ENCODE results near the gene CORO7. TPM values are rescaled to one million over a fixed set of nuclear protein-coding genes. Genes with fewer than 3 reads are reported as not detected.

CORO7 gene
- total RNA-seq, 1 donor, result 9.9 TPM

DNA sequence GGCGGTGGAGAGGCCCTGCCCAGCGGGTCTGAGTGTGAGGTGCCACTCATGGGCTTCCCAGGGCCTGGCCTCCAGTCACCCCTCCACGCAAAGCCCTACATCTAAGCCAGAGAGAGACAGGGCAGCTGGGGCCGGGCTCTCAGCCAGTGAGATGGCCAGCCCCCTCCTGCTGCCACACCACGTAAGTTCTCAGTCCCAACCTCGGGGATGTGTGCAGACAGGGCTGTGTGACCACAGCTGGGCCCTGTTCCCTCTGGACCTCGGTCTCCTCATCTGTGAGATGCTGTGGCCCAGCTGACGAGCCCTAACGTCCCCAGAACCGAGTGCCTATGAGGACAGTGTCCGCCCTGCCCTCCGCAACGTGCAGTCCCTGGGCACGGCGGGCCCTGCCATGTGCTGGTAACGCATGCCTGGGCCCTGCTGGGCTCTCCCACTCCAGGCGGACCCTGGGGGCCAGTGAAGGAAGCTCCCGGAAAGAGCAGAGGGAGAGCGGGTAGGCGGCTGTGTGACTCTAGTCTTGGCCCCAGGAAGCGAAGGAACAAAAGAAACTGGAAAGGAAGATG is 33.5 kb downstream of the CORO7 start:
- TF ChIP-seq, protein P1, sequence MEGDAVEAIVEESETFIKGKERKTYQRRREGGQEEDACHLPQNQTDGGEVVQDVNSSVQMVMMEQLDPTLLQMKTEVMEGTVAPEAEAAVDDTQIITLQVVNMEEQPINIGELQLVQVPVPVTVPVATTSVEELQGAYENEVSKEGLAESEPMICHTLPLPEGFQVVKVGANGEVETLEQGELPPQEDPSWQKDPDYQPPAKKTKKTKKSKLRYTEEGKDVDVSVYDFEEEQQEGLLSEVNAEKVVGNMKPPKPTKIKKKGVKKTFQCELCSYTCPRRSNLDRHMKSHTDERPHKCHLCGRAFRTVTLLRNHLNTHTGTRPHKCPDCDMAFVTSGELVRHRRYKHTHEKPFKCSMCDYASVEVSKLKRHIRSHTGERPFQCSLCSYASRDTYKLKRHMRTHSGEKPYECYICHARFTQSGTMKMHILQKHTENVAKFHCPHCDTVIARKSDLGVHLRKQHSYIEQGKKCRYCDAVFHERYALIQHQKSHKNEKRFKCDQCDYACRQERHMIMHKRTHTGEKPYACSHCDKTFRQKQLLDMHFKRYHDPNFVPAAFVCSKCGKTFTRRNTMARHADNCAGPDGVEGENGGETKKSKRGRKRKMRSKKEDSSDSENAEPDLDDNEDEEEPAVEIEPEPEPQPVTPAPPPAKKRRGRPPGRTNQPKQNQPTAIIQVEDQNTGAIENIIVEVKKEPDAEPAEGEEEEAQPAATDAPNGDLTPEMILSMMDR (IDR thresholded peaks at IDR 0.05; ENCODE audit: insufficient read depth, low read depth, low read length), result no peak
- no peak overlapping the region for H3K4me3 ChIP-seq (ENCODE audit: low read depth, low read length)
- DNase-seq (ENCODE audit: low read depth), result no peak

DNA sequence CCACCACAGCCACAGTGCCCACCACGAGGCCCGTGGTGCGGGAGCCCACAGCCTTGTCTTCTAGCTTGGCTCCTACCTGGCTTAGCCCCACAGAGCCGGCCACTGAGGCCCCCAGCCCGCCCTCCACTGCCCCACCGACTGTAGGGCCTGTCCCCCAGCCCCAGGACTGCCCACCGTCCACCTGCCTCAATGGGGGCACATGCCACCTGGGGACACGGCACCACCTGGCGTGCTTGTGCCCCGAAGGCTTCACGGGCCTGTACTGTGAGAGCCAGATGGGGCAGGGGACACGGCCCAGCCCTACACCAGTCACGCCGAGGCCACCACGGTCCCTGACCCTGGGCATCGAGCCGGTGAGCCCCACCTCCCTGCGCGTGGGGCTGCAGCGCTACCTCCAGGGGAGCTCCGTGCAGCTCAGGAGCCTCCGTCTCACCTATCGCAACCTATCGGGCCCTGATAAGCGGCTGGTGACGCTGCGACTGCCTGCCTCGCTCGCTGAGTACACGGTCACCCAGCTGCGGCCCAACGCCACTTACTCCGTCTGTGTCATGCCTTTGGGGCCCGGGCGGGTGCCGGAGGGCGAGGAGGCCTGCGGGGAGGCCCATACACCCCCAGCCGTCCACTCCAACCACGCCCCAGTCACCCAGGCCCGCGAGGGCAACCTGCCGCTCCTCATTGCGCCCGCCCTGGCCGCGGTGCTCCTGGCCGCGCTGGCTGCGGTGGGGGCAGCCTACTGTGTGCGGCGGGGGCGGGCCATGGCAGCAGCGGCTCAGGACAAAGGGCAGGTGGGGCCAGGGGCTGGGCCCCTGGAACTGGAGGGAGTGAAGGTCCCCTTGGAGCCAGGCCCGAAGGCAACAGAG is 34.2 kb downstream of the CORO7 start:
- TF ChIP-seq, protein P1 (IDR thresholded peaks at IDR 0.05; ENCODE audit: insufficient read depth, low read depth, low read length), result no peak
- no peak overlapping the region for H3K4me3 ChIP-seq (ENCODE audit: low read depth, low read length)
- no peak for DNase-seq (ENCODE audit: low read depth)

DNA sequence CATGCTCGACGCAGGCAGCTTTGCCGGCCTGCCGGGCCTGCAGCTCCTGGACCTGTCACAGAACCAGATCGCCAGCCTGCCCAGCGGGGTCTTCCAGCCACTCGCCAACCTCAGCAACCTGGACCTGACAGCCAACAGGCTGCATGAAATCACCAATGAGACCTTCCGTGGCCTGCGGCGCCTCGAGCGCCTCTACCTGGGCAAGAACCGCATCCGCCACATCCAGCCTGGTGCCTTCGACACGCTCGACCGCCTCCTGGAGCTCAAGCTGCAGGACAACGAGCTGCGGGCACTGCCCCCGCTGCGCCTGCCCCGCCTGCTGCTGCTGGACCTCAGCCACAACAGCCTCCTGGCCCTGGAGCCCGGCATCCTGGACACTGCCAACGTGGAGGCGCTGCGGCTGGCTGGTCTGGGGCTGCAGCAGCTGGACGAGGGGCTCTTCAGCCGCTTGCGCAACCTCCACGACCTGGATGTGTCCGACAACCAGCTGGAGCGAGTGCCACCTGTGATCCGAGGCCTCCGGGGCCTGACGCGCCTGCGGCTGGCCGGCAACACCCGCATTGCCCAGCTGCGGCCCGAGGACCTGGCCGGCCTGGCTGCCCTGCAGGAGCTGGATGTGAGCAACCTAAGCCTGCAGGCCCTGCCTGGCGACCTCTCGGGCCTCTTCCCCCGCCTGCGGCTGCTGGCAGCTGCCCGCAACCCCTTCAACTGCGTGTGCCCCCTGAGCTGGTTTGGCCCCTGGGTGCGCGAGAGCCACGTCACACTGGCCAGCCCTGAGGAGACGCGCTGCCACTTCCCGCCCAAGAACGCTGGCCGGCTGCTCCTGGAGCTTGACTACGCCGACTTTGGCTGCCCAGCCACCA is 35.1 kb downstream of the CORO7 start:
- TF ChIP-seq, protein P1 (IDR thresholded peaks at IDR 0.05; ENCODE audit: insufficient read depth, low read depth, low read length), result no peak
- no peak for DNase-seq (ENCODE audit: low read depth)
- H3K4me3 ChIP-seq (ENCODE audit: low read depth, low read length), result no peak overlapping the region

DNA sequence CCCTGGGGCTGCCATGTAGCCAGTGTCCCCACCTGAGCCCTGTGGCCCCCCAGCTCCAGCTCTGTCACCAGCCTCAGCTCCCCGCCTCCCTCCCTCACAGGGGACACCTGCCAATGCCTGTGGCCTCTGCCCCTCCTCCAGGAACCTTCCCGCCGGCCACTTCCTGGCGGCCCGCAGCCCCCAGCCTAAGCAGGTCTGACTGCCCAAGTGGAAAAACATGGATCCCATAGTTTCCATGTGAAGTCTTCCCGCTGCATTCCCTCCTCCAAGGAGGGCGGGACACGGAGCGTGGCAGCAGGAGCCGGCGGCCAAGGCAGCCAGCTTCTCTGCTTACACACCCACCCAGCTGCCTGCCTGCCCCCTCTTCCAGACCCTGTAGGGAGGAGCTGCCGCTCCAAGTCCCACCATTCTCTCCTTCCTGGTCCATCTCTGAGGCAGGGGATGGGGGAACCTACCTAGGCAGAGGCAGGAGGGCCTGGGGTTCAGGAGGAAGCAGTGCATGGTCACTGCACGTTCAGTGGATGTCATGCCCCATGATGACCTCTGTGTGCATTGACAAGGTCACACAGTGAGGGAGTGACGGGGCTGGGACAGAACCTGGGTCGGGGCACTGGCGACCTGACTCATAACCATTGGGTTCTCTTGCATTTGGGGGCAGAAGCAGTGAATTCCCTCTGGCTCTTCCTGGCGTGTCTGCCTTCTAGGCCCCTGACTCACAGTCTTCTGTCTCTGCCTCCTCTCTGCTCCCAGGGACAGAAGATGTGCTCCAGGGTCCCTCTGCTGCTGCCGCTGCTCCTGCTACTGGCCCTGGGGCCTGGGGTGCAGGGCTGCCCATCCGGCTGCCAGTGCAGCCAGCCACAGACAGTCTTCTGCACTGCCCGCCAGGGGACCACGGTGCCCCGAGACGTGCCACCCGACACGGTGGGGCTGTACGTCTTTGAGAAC is 36.0 kb downstream of the CORO7 start:
- TF ChIP-seq, protein P1 (IDR thresholded peaks at IDR 0.05; ENCODE audit: insufficient read depth, low read depth, low read length), result no peak
- H3K4me3 ChIP-seq (ENCODE audit: low read depth, low read length), result no peak overlapping the region
- DNase-seq (ENCODE audit: low read depth), result no peak

DNA sequence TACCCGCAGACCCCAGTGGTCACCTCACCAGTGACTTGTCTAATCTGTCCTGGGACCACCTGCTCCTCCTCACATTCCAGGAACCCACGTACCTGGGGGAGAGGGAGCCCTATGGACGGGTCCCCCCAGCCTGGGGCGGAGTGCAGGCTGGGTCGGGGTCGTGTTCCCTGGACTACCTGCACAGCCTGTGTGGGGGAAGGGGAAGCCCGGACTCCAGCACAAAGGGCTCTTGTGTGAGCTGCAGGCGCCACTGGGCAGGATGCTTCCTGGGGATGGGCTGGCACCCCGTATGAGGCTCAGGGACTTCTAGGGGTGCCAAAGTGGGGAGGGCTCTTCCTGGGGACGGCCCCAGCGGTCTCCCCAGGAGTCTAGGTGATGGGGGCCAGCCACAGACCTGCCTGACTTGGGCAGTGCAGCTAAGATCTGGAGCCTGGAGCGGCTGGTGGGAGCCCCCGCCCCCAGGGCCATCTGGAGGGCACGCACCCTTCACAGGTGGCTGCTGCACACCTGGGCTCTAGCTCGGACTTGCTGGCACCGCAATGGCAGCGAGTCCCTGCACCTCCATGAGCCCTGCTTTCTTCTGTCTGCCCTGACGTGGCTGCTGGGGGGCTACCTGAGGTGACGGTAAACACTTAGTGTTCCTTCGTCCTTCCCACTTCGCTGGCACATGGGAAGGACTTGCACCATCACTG is 37.3 kb downstream of the CORO7 start:
- no peak for DNase-seq (ENCODE audit: low read depth)
- no peak overlapping the region for H3K4me3 ChIP-seq (ENCODE audit: low read depth, low read length)
- TF ChIP-seq, protein P1 (IDR thresholded peaks at IDR 0.05; ENCODE audit: insufficient read depth, low read depth, low read length), result no peak
